GM23248 (cell line): Measurements from ENCODE around the gene SFRP5. TPM values are rescaled to one million over a fixed set of nuclear protein-coding genes. Genes with fewer than 3 reads are reported as not detected.

Experiments used
- DNase-seq: peaks from one replicate; pipeline ENCODE4 v3.0.0-alpha.2; 2015
- H2AFZ ChIP-seq: fragments of 200-600 bp; sonication (generic); 2 replicates; pipeline ENCODE4 v1.6.1; 2016; ENCODE audit warnings: antibody characterized with exemption
- H3F3A ChIP-seq: fragments of 200-600 bp; sonication (generic); 2 replicates; pipeline ENCODE4 v1.6.1; 2016; ENCODE audit warnings: mild to moderate bottlenecking, antibody characterized with exemption, mixed run types; ENCODE audit not compliant: insufficient read depth
- H3K27ac ChIP-seq: fragments of 200-600 bp; sonication (generic); 2 replicates; pipeline ENCODE4 v1.5.1; 2016; ENCODE audit warnings: mild to moderate bottlenecking
- H3K27me3 ChIP-seq: fragments of 200-600 bp; sonication (generic); replicated peaks from 2 replicates; pipeline ENCODE4 v1.6.1; 2016; ENCODE audit warnings: mild to moderate bottlenecking; ENCODE audit not compliant: insufficient read depth
- H3K36me3 ChIP-seq: fragments of 200-600 bp; sonication (generic); 2 replicates; pipeline ENCODE4 v1.6.1; 2016; ENCODE audit warnings: low read depth, mild to moderate bottlenecking
- H3K4me1 ChIP-seq: fragments of 200-600 bp; sonication (generic); 2 replicates; pipeline ENCODE4 v1.6.1; 2016; ENCODE audit warnings: mild to moderate bottlenecking; ENCODE audit not compliant: insufficient read depth
- H3K4me2 ChIP-seq: fragments of 200-600 bp; sonication (generic); one replicate; pipeline ENCODE4 v1.6.1; 2016; ENCODE audit warnings: mild to moderate bottlenecking; ENCODE audit not compliant: unreplicated experiment
- H3K4me3 ChIP-seq: fragments of 200-600 bp; sonication (generic); 2 replicates; pipeline ENCODE4 v1.5.1; 2016; ENCODE audit warnings: mild to moderate bottlenecking
- H3K79me2 ChIP-seq: fragments of 200-600 bp; sonication (generic); 2 replicates; pipeline ENCODE4 v1.6.1; 2016; ENCODE audit warnings: mild to moderate bottlenecking; ENCODE audit not compliant: insufficient read depth
- H3K9ac ChIP-seq: fragments of 200-600 bp; sonication (generic); 2 replicates; pipeline ENCODE4 v1.6.1; 2016; ENCODE audit warnings: mild to moderate bottlenecking
- H3K9me2 ChIP-seq: fragments of 200-600 bp; sonication (generic); 2 replicates; pipeline ENCODE4 v1.6.1; 2016; ENCODE audit warnings: mixed run types, mild to moderate bottlenecking, moderate library complexity; ENCODE audit not compliant: insufficient read depth
- H3K9me3 ChIP-seq: fragments of 200-600 bp; sonication (generic); one replicate; pipeline ENCODE4 v1.6.1; 2017; ENCODE audit warnings: low read depth
- H4K20me1 ChIP-seq: fragments of 200-600 bp; sonication (generic); 2 replicates; pipeline ENCODE4 v1.6.0; 2016; ENCODE audit not compliant: insufficient read depth
- EZH2 ChIP-seq: fragments of 200-600 bp; sonication (generic); IDR thresholded peaks from 2 replicates; pipeline ENCODE4 v1.6.1; 2018; ENCODE audit warnings: antibody characterized with exemption, mild to moderate bottlenecking; ENCODE audit not compliant: insufficient read depth, poor library complexity, severe bottlenecking
- EZH2phosphoT487 ChIP-seq: fragments of 200-600 bp; sonication (generic); IDR thresholded peaks from 2 replicates; pipeline ENCODE4 v1.6.1; 2018; ENCODE audit warnings: antibody characterized with exemption, moderate library complexity, mild to moderate bottlenecking, low read depth; ENCODE audit not compliant: insufficient read depth
- WGBS, 2 experiments: methylation state at CpG; one replicate each; pipeline ENCODE4 v1.1.6; 2015 to 2017; ENCODE audit warnings: low lambda C conversion rate in 2 of 2, low coverage in 1 of 2; ENCODE audit errors: missing lambda C conversion rate in 2 of 2; 5-methylcytosine and 5-hydroxymethylcytosine counted together
- in situ Hi-C: fragments of 300-500 bp; cut with MboI; formaldehyde crosslinking; loops from 2 replicates; pipeline ENCODE4 v1.15.0; 2020
- polyA plus RNA-seq: library from polyadenylated mRNA; unstranded; fragments of >200 nt; fragmentation: Nextera tagmentation; extraction: Ambion mirVana; gene quantifications from 2 replicates; pipeline ENCODE4 v1.2.1, GENCODE V29; 2016
- total RNA-seq: library from RNA; depleted of rRNA; stranded (reverse); fragments of >200 nt; shearing (Covaris generic); gene quantifications from 2 replicates; pipeline ENCODE4 v1.2.3, GENCODE V29; 2014

Gene SFRP5
- total and polyA plus RNA-seq, 2 experiments from 2014 or later = not detected

DNA sequence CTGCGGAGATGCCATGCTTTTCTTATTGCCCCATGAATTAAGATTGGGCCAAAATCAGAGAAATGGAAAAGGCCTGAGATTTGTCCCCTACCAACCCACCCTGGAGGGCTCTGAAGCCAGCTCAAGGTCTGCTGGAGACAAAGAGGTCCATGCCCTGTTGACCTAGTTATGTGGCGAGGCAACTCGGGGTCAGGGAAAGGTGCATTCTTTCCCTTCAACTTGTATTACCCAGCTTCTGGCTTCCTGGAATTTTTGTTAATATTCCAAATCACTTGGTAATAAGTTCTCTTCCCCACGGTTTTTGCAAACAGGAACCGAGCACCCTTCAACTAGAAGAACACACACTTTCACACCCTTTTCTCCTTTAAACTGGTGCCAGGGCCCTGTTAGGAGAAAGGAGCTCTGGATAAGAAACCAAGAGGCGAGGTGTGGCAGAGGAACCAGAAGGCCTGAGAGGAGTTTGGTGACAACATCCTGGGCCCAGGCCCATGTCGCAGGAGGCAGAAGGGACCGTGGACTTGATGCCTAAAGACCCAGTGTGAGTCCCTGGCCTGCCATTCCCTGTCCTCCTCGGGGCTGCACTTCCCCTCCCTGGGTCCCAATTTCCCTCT, 12.5 kb upstream of the SFRP5 start:
- H3F3A ChIP-seq = no peaks in the 10 kb centered on the region
- no peaks in the 10 kb centered on the region for H3K79me2 ChIP-seq
- H3K4me2 ChIP-seq = no peak overlapping the region
- H3K27ac ChIP-seq = no peak overlapping the region
- H3K27me3 ChIP-seq = peaks cover 8% of the 10 kb centered on the region
- no peak overlapping the region for H2AFZ ChIP-seq
- 61 to 68% methylated on average over 9 of the region's 9 CpGs for WGBS, 2 experiments
- H3K9me2 ChIP-seq = no peaks in the 10 kb centered on the region
- no peak overlapping the region for H3K9ac ChIP-seq
- H3K4me3 ChIP-seq = no peak overlapping the region
- in situ Hi-C loops = loop anchor here (25.0 kb wide), 1 partner anchor 253 kb away; the partner anchor contains the start of gene CRTAC1
- H3K9me3 ChIP-seq = no peaks in the 10 kb centered on the region
- H3K36me3 ChIP-seq = no peaks in the 10 kb centered on the region
- TF ChIP-seq EZH2phosphoT487 (no peak), EZH2 (no peak)
- no peaks in the 10 kb centered on the region for H3K4me1 ChIP-seq
- DNase-seq = no peak
- H4K20me1 ChIP-seq = no peaks in the 10 kb centered on the region

- Histone ChIP-seq H3K9me3 (no peaks in the 10 kb centered on the region), H3K79me2 (no peaks in the 10 kb centered on the region), H3K9ac (no peak overlapping the region), H3K9me2 (no peaks in the 10 kb centered on the region), H3K4me2 (no peak overlapping the region), H3K27ac (no peak overlapping the region), H3K4me3 (no peak overlapping the region), H4K20me1 (no peaks in the 10 kb centered on the region), H2AFZ (no peak overlapping the region), H3K27me3 (peaks cover 6% of the 10 kb centered on the region), H3F3A (no peaks in the 10 kb centered on the region), H3K4me1 (no peaks in the 10 kb centered on the region), H3K36me3 (no peaks in the 10 kb centered on the region)
- WGBS, 2 experiments = 55 to 57% methylated on average over 11 of the region's 11 CpGs
- no peak for DNase-seq
- in situ Hi-C loops = loop anchor here (25.0 kb wide), 1 partner anchor 255 kb away; the partner anchor contains the start of gene CRTAC1
- TF ChIP-seq EZH2phosphoT487 (no peak), EZH2 (no peak)
Measured at GRCh38 chr10:97782455-97783228, 10.8 kb upstream of the SFRP5 start.

GRCh38 chr10:97781618-97782331, 10.0 kb upstream of the SFRP5 start:
- no peaks in the 10 kb centered on the region for H3K79me2 ChIP-seq
- H3K9me2 ChIP-seq = no peaks in the 10 kb centered on the region
- no peak overlapping the region for H3K4me3 ChIP-seq
- no peak overlapping the region for H3K4me2 ChIP-seq
- in situ Hi-C loops = loop anchor here (25.0 kb wide), 1 partner anchor 256 kb away; the partner anchor contains the start of gene CRTAC1
- no peaks in the 10 kb centered on the region for H4K20me1 ChIP-seq
- no peaks in the 10 kb centered on the region for H3K4me1 ChIP-seq
- H3K9ac ChIP-seq = no peak overlapping the region
- H3K9me3 ChIP-seq = no peaks in the 10 kb centered on the region
- 62 to 64% methylated on average over 14 of the region's 14 CpGs for WGBS, 2 experiments
- H3K27me3 ChIP-seq = no peaks in the 10 kb centered on the region; the same call in none of the 2 replicates
- H3F3A ChIP-seq = no peaks in the 10 kb centered on the region
- no peak overlapping the region for H3K27ac ChIP-seq
- no peak for DNase-seq
- no peak overlapping the region for H2AFZ ChIP-seq
- no peaks in the 10 kb centered on the region for H3K36me3 ChIP-seq
- TF ChIP-seq EZH2phosphoT487 (no peak), EZH2 (no peak)

- no peak for DNase-seq
- Histone ChIP-seq H4K20me1 (no peaks in the 10 kb centered on the region), H3F3A (no peaks in the 10 kb centered on the region), H3K36me3 (no peaks in the 10 kb centered on the region), H3K9me2 (no peaks in the 10 kb centered on the region), H3K27me3 (no peaks in the 10 kb centered on the region; the same call in none of the 2 replicates), H2AFZ (no peak overlapping the region), H3K4me1 (no peaks in the 10 kb centered on the region), H3K4me3 (no peak overlapping the region), H3K9ac (no peak overlapping the region), H3K27ac (no peak overlapping the region), H3K79me2 (no peaks in the 10 kb centered on the region), H3K4me2 (no peak overlapping the region), H3K9me3 (no peaks in the 10 kb centered on the region)
- TF ChIP-seq EZH2 (no peak), EZH2phosphoT487 (no peak)
- in situ Hi-C loops = loop anchor here (25.0 kb wide), 1 partner anchor 256 kb away; the partner anchor contains the start of gene CRTAC1
- 63 to 66% methylated on average over 7 of the region's 7 CpGs for WGBS, 2 experiments
Measured at GRCh38 chr10:97780841-97781617, 9.2 kb upstream of the SFRP5 start.
